ENCODE data around the gene MBNL2. TPM values are rescaled to one million over a fixed set of nuclear protein-coding genes. Genes with fewer than 3 reads are reported as not detected.

Gene MBNL2
- total RNA-seq, 1 donor from 2014 or later, result 16.9 TPM

DNA sequence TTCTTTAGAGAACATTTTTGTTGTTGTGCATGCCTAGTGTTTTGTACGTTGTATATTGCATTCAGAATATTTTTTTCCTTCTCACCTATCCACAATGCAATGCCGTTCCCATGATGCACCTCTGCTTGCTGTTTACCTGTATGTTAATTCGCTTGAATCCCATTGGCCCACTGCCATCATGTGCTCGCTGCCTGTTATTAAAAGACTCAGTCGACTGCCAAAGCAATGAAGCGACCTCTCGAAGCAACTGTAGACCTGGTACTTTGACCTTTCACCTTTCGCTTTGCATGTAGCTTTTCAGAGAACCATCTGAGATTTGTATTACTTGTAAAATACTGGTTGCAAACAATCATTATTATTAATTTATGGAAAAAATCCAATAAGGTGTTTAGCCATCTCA lies 134.5 kb downstream of the MBNL2 start:
- no peak for DNase-seq (ENCODE audit: low read depth, low spot score)
- TF ChIP-seq, protein P1, sequence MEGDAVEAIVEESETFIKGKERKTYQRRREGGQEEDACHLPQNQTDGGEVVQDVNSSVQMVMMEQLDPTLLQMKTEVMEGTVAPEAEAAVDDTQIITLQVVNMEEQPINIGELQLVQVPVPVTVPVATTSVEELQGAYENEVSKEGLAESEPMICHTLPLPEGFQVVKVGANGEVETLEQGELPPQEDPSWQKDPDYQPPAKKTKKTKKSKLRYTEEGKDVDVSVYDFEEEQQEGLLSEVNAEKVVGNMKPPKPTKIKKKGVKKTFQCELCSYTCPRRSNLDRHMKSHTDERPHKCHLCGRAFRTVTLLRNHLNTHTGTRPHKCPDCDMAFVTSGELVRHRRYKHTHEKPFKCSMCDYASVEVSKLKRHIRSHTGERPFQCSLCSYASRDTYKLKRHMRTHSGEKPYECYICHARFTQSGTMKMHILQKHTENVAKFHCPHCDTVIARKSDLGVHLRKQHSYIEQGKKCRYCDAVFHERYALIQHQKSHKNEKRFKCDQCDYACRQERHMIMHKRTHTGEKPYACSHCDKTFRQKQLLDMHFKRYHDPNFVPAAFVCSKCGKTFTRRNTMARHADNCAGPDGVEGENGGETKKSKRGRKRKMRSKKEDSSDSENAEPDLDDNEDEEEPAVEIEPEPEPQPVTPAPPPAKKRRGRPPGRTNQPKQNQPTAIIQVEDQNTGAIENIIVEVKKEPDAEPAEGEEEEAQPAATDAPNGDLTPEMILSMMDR (conservative IDR thresholded peaks at IDR 0.05), result no peak
- Mint-ChIP-seq H3K9me3 (no peaks in the 10 kb centered on the region), H3K4me1 (peaks cover 5% of the 10 kb centered on the region), H3K27ac (ENCODE audit: unreplicated experiment) (no peak overlapping the region), H3K4me3 (no peak overlapping the region), H3K27me3 (ENCODE audit: low read depth) (no peaks in the 10 kb centered on the region), H3K36me3 (ENCODE audit: low read depth) (peaks cover 21% of the 10 kb centered on the region)

DNA sequence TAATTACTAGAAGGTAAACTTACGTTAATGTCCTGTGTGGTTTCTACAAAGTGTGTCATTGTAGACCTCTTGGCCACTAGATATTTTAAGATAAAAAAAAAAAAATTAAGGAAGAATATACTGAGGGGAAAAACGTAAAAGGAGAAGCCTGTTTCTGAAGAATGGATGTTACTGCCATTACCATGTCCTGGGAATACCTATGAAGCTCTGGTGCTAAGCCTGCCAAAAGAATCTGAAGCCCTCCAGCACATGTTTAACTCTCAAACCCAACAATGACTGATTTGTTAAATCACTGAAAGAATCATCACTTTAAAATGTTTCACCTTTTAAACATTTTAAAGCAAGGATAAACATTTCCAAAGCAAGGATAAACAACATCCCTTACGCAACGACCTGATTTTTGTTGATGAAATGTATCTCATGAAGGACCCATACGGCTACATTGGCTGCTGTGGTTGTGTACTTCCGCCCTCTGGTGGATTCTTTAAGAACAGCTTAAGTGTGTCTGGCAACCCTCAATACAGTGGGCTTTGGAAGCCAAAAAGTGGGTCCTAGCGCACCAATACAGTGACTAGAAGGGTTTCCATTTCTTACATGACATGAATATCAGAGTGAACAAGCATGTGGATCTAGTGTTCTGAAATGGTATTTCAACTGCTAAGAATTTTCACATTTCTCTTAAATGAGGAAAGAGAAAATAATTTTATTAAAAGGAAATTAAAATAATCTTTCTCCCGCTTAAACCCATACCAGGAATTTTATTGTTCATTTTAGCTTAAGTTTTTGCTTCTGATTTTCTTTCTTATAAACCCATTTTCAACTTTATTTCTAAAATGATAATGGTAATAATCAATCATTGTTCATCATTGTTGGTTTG lies 137.3 kb downstream of the MBNL2 start:
- Mint-ChIP-seq H3K9me3 (no peaks in the 10 kb centered on the region), H3K27ac (ENCODE audit: unreplicated experiment) (no peak overlapping the region), H3K36me3 (ENCODE audit: low read depth) (peaks cover 27% of the 10 kb centered on the region), H3K4me1 (peaks cover 5% of the 10 kb centered on the region), H3K27me3 (ENCODE audit: low read depth) (no peaks in the 10 kb centered on the region), H3K4me3 (no peak overlapping the region)
- TF ChIP-seq, protein P1 (conservative IDR thresholded peaks at IDR 0.05), result peak; percentile 92
- peak; percentile 53 for DNase-seq (ENCODE audit: low read depth, low spot score)

GRCh38 chr13:97360610-97361009 lies 138.5 kb downstream of the MBNL2 start:
- H3K36me3 Mint-ChIP-seq (ENCODE audit: low read depth), result peaks cover 25% of the 10 kb centered on the region
- no peak for DNase-seq (ENCODE audit: low read depth, low spot score)

GRCh38 chr13:97364031-97364430 lies 141.9 kb downstream of the MBNL2 start:
- Mint-ChIP-seq H3K9me3 (no peaks in the 10 kb centered on the region), H3K27me3 (ENCODE audit: low read depth) (no peaks in the 10 kb centered on the region), H3K36me3 (ENCODE audit: low read depth) (peaks cover 20% of the 10 kb centered on the region), H3K4me1 (peaks cover 17% of the 10 kb centered on the region), H3K4me3 (no peak overlapping the region), H3K27ac (ENCODE audit: unreplicated experiment) (no peak overlapping the region)
- TF ChIP-seq, protein P1 (conservative IDR thresholded peaks at IDR 0.05), result no peak
- no peak for DNase-seq (ENCODE audit: low read depth, low spot score)

More at GRCh38 chr13:97360610-97361009, 138.5 kb downstream of the MBNL2 start:
- H3K27me3 Mint-ChIP-seq (ENCODE audit: low read depth), result no peaks in the 10 kb centered on the region
- H3K4me3 Mint-ChIP-seq, result no peak overlapping the region
- no peaks in the 10 kb centered on the region for H3K9me3 Mint-ChIP-seq
- no peak overlapping the region for H3K27ac Mint-ChIP-seq (ENCODE audit: unreplicated experiment)
- TF ChIP-seq, protein P1 (conservative IDR thresholded peaks at IDR 0.05), result no peak
- peaks cover 5% of the 10 kb centered on the region for H3K4me1 Mint-ChIP-seq

- H3K4me3 Mint-ChIP-seq, result no peak overlapping the region
- TF ChIP-seq, protein P1 (conservative IDR thresholded peaks at IDR 0.05), result no peak
- no peak overlapping the region for H3K27ac Mint-ChIP-seq (ENCODE audit: unreplicated experiment)
- no peaks in the 10 kb centered on the region for H3K27me3 Mint-ChIP-seq (ENCODE audit: low read depth)
- H3K4me1 Mint-ChIP-seq, result peaks cover 12% of the 10 kb centered on the region
- DNase-seq (ENCODE audit: low read depth, low spot score), result no peak
- H3K9me3 Mint-ChIP-seq, result no peaks in the 10 kb centered on the region
- peaks cover 15% of the 10 kb centered on the region for H3K36me3 Mint-ChIP-seq (ENCODE audit: low read depth)
These were observed 142.7 kb downstream of the MBNL2 start for GRCh38 chr13:97364827-97365226.

Measured in neural crest cell (in vitro differentiated cells).